GM23338 (cell line): Measurements from ENCODE around the gene ADCY4. TPM values are rescaled to one million over a fixed set of nuclear protein-coding genes. Genes with fewer than 3 reads are reported as not detected.

Experiments used
- ATAC-seq: fragments of 200-7000 bp; cut with Tn5 transposase; 3 replicates; pipeline ENCODE4 v1.9.1; 2020
- DNase-seq: peaks from one replicate; pipeline ENCODE4 v3.0.0-alpha.2; 2015; ENCODE audit warnings: low spot score
- H2AFZ ChIP-seq: fragments of 200-600 bp; sonication (generic); 2 replicates; pipeline ENCODE4 v1.8.0; 2016; ENCODE audit warnings: antibody characterized with exemption, mild to moderate bottlenecking, moderate library complexity
- H3F3A ChIP-seq: fragments of 200-600 bp; sonication (generic); replicated peaks from 2 replicates; pipeline ENCODE4 v1.8.0; 2017; ENCODE audit warnings: antibody characterized with exemption, mixed run types, low read depth
- H3K27ac ChIP-seq: fragments of 200-600 bp; sonication (generic); 2 replicates; pipeline ENCODE4 v1.6.1; 2016; ENCODE audit warnings: low read depth
- H3K27me3 ChIP-seq: fragments of 200-600 bp; sonication (generic); 2 replicates; pipeline ENCODE4 v1.8.0; 2016; ENCODE audit warnings: mild to moderate bottlenecking, mixed run types, moderate library complexity; ENCODE audit not compliant: insufficient read depth
- H3K36me3 ChIP-seq: fragments of 200-600 bp; sonication (generic); 2 replicates; pipeline ENCODE4 v1.8.0; 2016; ENCODE audit warnings: mild to moderate bottlenecking; ENCODE audit not compliant: insufficient read depth
- H3K4me1 ChIP-seq: fragments of 200-600 bp; sonication (generic); 2 replicates; pipeline ENCODE4 v1.8.0; 2016; ENCODE audit warnings: mild to moderate bottlenecking, moderate library complexity; ENCODE audit not compliant: insufficient read depth
- H3K4me2 ChIP-seq: fragments of 200-600 bp; sonication (generic); 2 replicates; pipeline ENCODE4 v1.7.1; 2017; ENCODE audit warnings: mixed run types
- H3K4me3 ChIP-seq: fragments of 200-600 bp; sonication (generic); 2 replicates; pipeline ENCODE4 v1.6.1; 2016; ENCODE audit warnings: mixed run types
- H3K79me2 ChIP-seq: fragments of 200-600 bp; sonication (generic); replicated peaks from 2 replicates; pipeline ENCODE4 v1.8.0; 2017; ENCODE audit warnings: mild to moderate bottlenecking; ENCODE audit not compliant: insufficient read depth
- H3K9me2 ChIP-seq: fragments of 200-600 bp; sonication (generic); 2 replicates; pipeline ENCODE4 v1.8.0; 2017; ENCODE audit not compliant: insufficient read depth
- H4K20me1 ChIP-seq: fragments of 200-600 bp; sonication (generic); replicated peaks from 2 replicates; pipeline ENCODE4 v1.8.0; 2017; ENCODE audit warnings: mild to moderate bottlenecking; ENCODE audit not compliant: insufficient read depth
- H3K27ac Mint-ChIP-seq: 2 replicates; pipeline ENCODE4 v1.8.0; 2020; ENCODE audit warnings: inconsistent platforms, mild to moderate bottlenecking, moderate library complexity, mixed read lengths
- H3K27me3 Mint-ChIP-seq: 3 replicates; pipeline ENCODE4 v1.8.0; 2022; ENCODE audit warnings: low read depth, mild to moderate bottlenecking, moderate library complexity, mixed read lengths, inconsistent platforms; ENCODE audit not compliant: insufficient read depth, poor library complexity
- H3K36me3 Mint-ChIP-seq: 3 replicates; pipeline ENCODE4 v1.8.0; 2021; ENCODE audit warnings: low read depth, mild to moderate bottlenecking, inconsistent platforms, moderate library complexity, mixed read lengths
- H3K4me1 Mint-ChIP-seq: 3 replicates; pipeline ENCODE4 v1.8.0; 2020; ENCODE audit warnings: mild to moderate bottlenecking, inconsistent platforms, mixed read lengths
- H3K4me3 Mint-ChIP-seq: 3 replicates; pipeline ENCODE4 v1.8.0; 2021; ENCODE audit warnings: moderate library complexity, mild to moderate bottlenecking, inconsistent platforms, mixed read lengths
- H3K9me3 Mint-ChIP-seq: 3 replicates; pipeline ENCODE4 v1.8.0; 2020; ENCODE audit warnings: moderate library complexity, mild to moderate bottlenecking, inconsistent platforms, mixed read lengths
- CREB1 ChIP-seq: fragments of 250-450 bp; sonication (Bioruptor Pico); IDR thresholded peaks from 2 replicates; pipeline ENCODE4 v1.5.0; 2020; ENCODE audit warnings: low read depth, mild to moderate bottlenecking, moderate library complexity
- CTCF ChIP-seq, 2 experiments: fragments of 200-600 bp in 1 of 2; sonication (generic) in 1 of 2; conservative IDR thresholded peaks; 2 replicates each; pipeline versions ENCODE4 v1.5.1 to v1.6.1; 2016 to 2017; ENCODE audit warnings: antibody characterized with exemption in 2 of 2, low read depth in 2 of 2, mild to moderate bottlenecking in 2 of 2, moderate library complexity in 1 of 2
- EZH2 ChIP-seq: fragments of 200-600 bp; sonication (generic); IDR thresholded peaks from one replicate; pipeline ENCODE4 v1.8.0; 2017; ENCODE audit warnings: antibody characterized with exemption, mild to moderate bottlenecking, low read depth; ENCODE audit not compliant: unreplicated experiment
- EZH2phosphoT487 ChIP-seq: fragments of 200-600 bp; sonication (generic); IDR thresholded peaks from one replicate; pipeline ENCODE4 v1.8.1; 2018; ENCODE audit warnings: antibody characterized with exemption; ENCODE audit not compliant: unreplicated experiment
- NANOG ChIP-seq: IDR thresholded peaks from 2 replicates; pipeline ENCODE4 v1.6.1; 2016; ENCODE audit warnings: antibody characterized with exemption, borderline replicate concordance
- POLR2AphosphoS5 ChIP-seq: IDR thresholded peaks from 2 replicates; pipeline ENCODE4 v1.6.1; 2016; ENCODE audit warnings: antibody characterized with exemption, low read depth
- STAT1 ChIP-seq: IDR thresholded peaks from one replicate; pipeline ENCODE4 v1.6.1; 2016; ENCODE audit warnings: antibody characterized with exemption; ENCODE audit not compliant: unreplicated experiment
- ZNF114 ChIP-seq: fragments of 250-450 bp; sonication (Bioruptor Pico); IDR thresholded peaks from 2 replicates; pipeline ENCODE4 v1.5.0; 2020; ENCODE audit warnings: mild to moderate bottlenecking, moderate library complexity
- ZNF331 ChIP-seq: fragments of 250-450 bp; sonication (Bioruptor Pico); IDR thresholded peaks from 2 replicates; pipeline ENCODE4 v1.5.0; 2020; ENCODE audit warnings: low read depth, mild to moderate bottlenecking, moderate library complexity
- ZNF462 ChIP-seq: fragments of 250-450 bp; sonication (Bioruptor Pico); IDR thresholded peaks from 2 replicates; pipeline ENCODE4 v1.5.0; 2020; ENCODE audit warnings: mild to moderate bottlenecking, moderate library complexity
- polyA plus RNA-seq: library from polyadenylated mRNA; unstranded; fragments of >200 nt; fragmentation: Nextera tagmentation; extraction: Ambion mirVana; gene quantifications from 2 replicates; pipeline ENCODE4 v1.2.1, GENCODE V29; 2016
- total RNA-seq: library from RNA; depleted of rRNA; stranded (reverse); fragments of >200 nt; shearing (Covaris generic); gene quantifications from 2 replicates; pipeline ENCODE4 v1.2.3, GENCODE V29; 2014
- TF ChIP-seq, protein P1 (sequence below): IDR thresholded peaks from 2 replicates; pipeline ENCODE4 v1.6.1; 2016; ENCODE audit warnings: antibody characterized with exemption

The ADCY4 gene
- total and polyA plus RNA-seq, 2 experiments from 2014 or later = 0.10 to 0.40 TPM

DNA sequence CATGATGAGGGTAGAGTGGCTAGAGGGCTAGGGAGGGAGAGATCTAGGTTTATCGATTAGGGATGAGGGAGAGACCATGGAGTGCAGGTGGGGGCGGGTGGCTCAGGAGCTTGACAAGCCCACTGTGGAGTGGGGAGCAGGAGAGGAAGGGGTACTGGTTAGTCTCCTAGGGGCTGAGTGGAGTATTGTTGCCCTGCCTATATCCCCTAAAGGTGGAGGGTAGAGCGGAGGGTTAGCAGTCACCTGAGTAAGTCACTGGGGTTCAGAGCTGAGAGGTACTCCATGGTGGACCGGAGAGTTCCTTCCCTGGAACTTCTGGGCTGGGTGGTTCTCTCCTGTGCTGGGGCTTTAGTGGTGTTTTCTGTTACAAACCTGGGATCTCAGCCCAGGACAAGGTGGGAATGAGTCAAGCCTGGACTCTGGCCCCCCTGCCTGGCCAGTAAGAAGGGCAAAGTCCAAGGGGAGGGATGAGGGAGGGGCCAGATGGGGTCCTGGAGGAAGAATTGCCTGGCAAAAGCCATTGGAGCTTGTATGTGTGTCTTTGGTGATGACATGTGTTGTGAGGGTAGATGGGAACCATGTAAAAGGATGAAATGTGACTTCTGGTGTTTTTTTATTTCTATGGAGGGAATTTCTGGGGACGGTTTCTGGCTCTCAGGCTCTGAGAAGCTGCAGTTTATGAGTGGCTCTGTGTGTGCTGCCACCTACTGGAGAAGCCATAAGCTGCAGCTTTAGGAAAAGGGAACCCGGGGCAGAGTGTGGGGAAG lies 27.1 kb downstream of the ADCY4 start, which contains the start of gene CIDEB:
Gene CIDEB, minus strand, starts transcription at position 403 of the 767 bp plus-strand sequence. Its CDS starts 119 bp downstream, at position 284.
- Histone ChIP-seq H3K27ac (no peak within 1 kb of the TSS), H3K4me2 (no peak within 1 kb of the TSS), H3K36me3 (peaks cover 17% of the 10 kb centered on the region; the same call in 1 of the 2 replicates), H4K20me1 (peaks cover 3% of the 10 kb centered on the region), H3F3A (no peaks in the 10 kb centered on the region), H3K4me3 (no peak within 1 kb of the TSS), H3K9me2 (no peaks in the 10 kb centered on the region), H3K4me1 (peaks cover 4% of the 10 kb centered on the region; the same call in 1 of the 2 replicates), H3K79me2 (no peaks in the 10 kb centered on the region), H2AFZ (no peak within 1 kb of the TSS), H3K27me3 (0 out of 2 replicates have a peak, but pooled peaks cover 9% of the 10 kb centered on the region)
- no peak for TF ChIP-seq EZH2phosphoT487
- peak; percentile 77 to 95 for TF ChIP-seq CTCF (conservative IDR thresholded peaks at IDR 0.05; ENCODE audit: low read depth in 2 of 2)
- Mint-ChIP-seq H3K27ac (no peak within 1 kb of the TSS), H3K4me3 (no peak within 1 kb of the TSS), H3K9me3 (no peaks in the 10 kb centered on the region), H3K27me3 (peaks cover 20% of the 10 kb centered on the region), H3K4me1 (peaks cover 15% of the 10 kb centered on the region), H3K36me3 (peaks cover 62% of the 10 kb centered on the region)
- peak; percentile 76 for DNase-seq
- ATAC-seq = peak; percentile 18

GRCh38 chr14:24307156-24307574 lies 27.7 kb downstream of the ADCY4 start:
- Histone ChIP-seq H3K4me3 (no peak overlapping the region), H3K27ac (no peak overlapping the region), H3K27me3 (0 out of 2 replicates have a peak, but pooled peaks cover 4% of the 10 kb centered on the region), H3F3A (no peaks in the 10 kb centered on the region), H3K79me2 (no peaks in the 10 kb centered on the region), H2AFZ (no peak overlapping the region), H4K20me1 (peaks cover 3% of the 10 kb centered on the region), H3K4me2 (no peak overlapping the region), H3K36me3 (peaks cover 23% of the 10 kb centered on the region; the same call in 1 of the 2 replicates), H3K4me1 (peaks cover 4% of the 10 kb centered on the region; the same call in 1 of the 2 replicates), H3K9me2 (no peaks in the 10 kb centered on the region)
- no peak for ATAC-seq
- Mint-ChIP-seq H3K27me3 (peaks cover 17% of the 10 kb centered on the region), H3K27ac (no peak overlapping the region), H3K36me3 (peaks cover 68% of the 10 kb centered on the region), H3K4me1 (peaks cover 15% of the 10 kb centered on the region; the same call in 2 of the 3 replicates), H3K9me3 (no peaks in the 10 kb centered on the region), H3K4me3 (no peak overlapping the region)
- DNase-seq = no peak
- TF ChIP-seq EZH2 (no peak), STAT1 (no peak), ZNF462 (CRISPR knock-in tag) (no peak), EZH2phosphoT487 (no peak), ZNF331 (CRISPR knock-in tag) (no peak), ZNF114 (CRISPR knock-in tag) (no peak), CREB1 (CRISPR knock-in tag) (no peak), NANOG (no peak), POLR2AphosphoS5 (no peak)
- TF ChIP-seq, protein P1, sequence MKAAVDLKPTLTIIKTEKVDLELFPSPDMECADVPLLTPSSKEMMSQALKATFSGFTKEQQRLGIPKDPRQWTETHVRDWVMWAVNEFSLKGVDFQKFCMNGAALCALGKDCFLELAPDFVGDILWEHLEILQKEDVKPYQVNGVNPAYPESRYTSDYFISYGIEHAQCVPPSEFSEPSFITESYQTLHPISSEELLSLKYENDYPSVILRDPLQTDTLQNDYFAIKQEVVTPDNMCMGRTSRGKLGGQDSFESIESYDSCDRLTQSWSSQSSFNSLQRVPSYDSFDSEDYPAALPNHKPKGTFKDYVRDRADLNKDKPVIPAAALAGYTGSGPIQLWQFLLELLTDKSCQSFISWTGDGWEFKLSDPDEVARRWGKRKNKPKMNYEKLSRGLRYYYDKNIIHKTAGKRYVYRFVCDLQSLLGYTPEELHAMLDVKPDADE = no peak
